Measurements from ENCODE around the gene CDC20B. TPM values are rescaled to one million over a fixed set of nuclear protein-coding genes. Genes with fewer than 3 reads are reported as not detected.

CDC20B gene
- total RNA-seq, 1 experiment from 2014 or later = 0.02 TPM

- DNase-seq = no peak
- H3K27ac ChIP-seq = no peak overlapping the region
- no peaks in the 10 kb centered on the region for H3K4me1 ChIP-seq
- H3K9me3 ChIP-seq (replicated peaks) = no peaks in the 10 kb centered on the region
- H3K27me3 ChIP-seq = no peaks in the 10 kb centered on the region
- H3K4me3 ChIP-seq = peak overlapping the region; percentile 51
- no peaks in the 10 kb centered on the region for H3K36me3 ChIP-seq
Measured at GRCh38 chr5:55175781-55176175, 2.8 kb upstream of the CDC20B start.

- H3K27ac ChIP-seq = no peak overlapping the region
- no peaks in the 10 kb centered on the region for H3K4me1 ChIP-seq
- no peaks in the 10 kb centered on the region for H3K9me3 ChIP-seq (replicated peaks)
- H3K36me3 ChIP-seq = no peaks in the 10 kb centered on the region
- H3K27me3 ChIP-seq = no peaks in the 10 kb centered on the region
- H3K4me3 ChIP-seq = peak overlapping the region; percentile 64
- DNase-seq = no peak
Measured at GRCh38 chr5:55173687-55174230, 782 bp upstream of the CDC20B start.

- no peaks in the 10 kb centered on the region for H3K4me1 ChIP-seq
- DNase-seq = peak; percentile 64 to 91
- no peaks in the 10 kb centered on the region for H3K9me3 ChIP-seq (replicated peaks)
- H3K36me3 ChIP-seq = no peaks in the 10 kb centered on the region
- peak overlapping the region; percentile 64 for H3K4me3 ChIP-seq
- H3K27me3 ChIP-seq = no peaks in the 10 kb centered on the region
- H3K27ac ChIP-seq = no peak overlapping the region
Measured at GRCh38 chr5:55172051-55172899, 702 bp downstream of the CDC20B start.

GRCh38 chr5:55171471-55171870 is 1.5 kb downstream of the CDC20B start:
- Histone ChIP-seq H3K36me3 (no peaks in the 10 kb centered on the region), H3K27ac (no peak overlapping the region), H3K4me3 (no peak overlapping the region), H3K9me3 (replicated peaks) (no peaks in the 10 kb centered on the region), H3K27me3 (no peaks in the 10 kb centered on the region), H3K4me1 (no peaks in the 10 kb centered on the region)
- no peak for DNase-seq

- no peaks in the 10 kb centered on the region for H3K27me3 ChIP-seq
- H3K36me3 ChIP-seq = peaks cover 17% of the 10 kb centered on the region
- H3K4me3 ChIP-seq = no peak overlapping the region
- no peaks in the 10 kb centered on the region for H3K9me3 ChIP-seq (replicated peaks)
- DNase-seq = no peak
- H3K27ac ChIP-seq = no peak overlapping the region
- no peaks in the 10 kb centered on the region for H3K4me1 ChIP-seq
Measured at GRCh38 chr5:55162666-55163065, 10.3 kb downstream of the CDC20B start.

GRCh38 chr5:55160493-55161209 is 12.3 kb downstream of the CDC20B start:
- H3K27me3 ChIP-seq = no peaks in the 10 kb centered on the region

GRCh38 chr5:55159763-55160492 is 13.0 kb downstream of the CDC20B start, which contains the start of gene GPX8:
Gene GPX8, plus strand, starts transcription at chr5:55160171. Its CDS starts 22 bp downstream, at chr5:55160193.
- Histone ChIP-seq H3K27me3 (no peaks in the 10 kb centered on the region), H3K27ac (peak within 1 kb of the TSS; percentile 72), H3K36me3 (peaks cover 10% of the 10 kb centered on the region), H3K4me3 (peak within 1 kb of the TSS; percentile 67), H3K9me3 (replicated peaks) (no peaks in the 10 kb centered on the region), H3K4me1 (no peaks in the 10 kb centered on the region)
- DNase-seq = peak; percentile 70 to 88

More at GRCh38 chr5:55160493-55161209, 12.3 kb downstream of the CDC20B start:
- peak; percentile 74 to 83 for DNase-seq
- Histone ChIP-seq H3K36me3 (peaks cover 17% of the 10 kb centered on the region), H3K27ac (peak overlapping the region; percentile 72), H3K9me3 (replicated peaks) (no peaks in the 10 kb centered on the region), H3K4me1 (no peaks in the 10 kb centered on the region), H3K4me3 (peak overlapping the region; percentile 67)

GRCh38 chr5:55154873-55155272 is 18.1 kb downstream of the CDC20B start:
- Histone ChIP-seq H3K36me3 (no peaks in the 10 kb centered on the region), H3K27ac (no peak overlapping the region), H3K9me3 (replicated peaks) (no peaks in the 10 kb centered on the region), H3K4me3 (no peak overlapping the region), H3K27me3 (no peaks in the 10 kb centered on the region; the same call in 1 of the 2 replicates), H3K4me1 (no peaks in the 10 kb centered on the region)
- DNase-seq = no peak

- Histone ChIP-seq H3K27me3 (no peaks in the 10 kb centered on the region; the same call in 1 of the 2 replicates), H3K27ac (no peak overlapping the region), H3K4me1 (no peaks in the 10 kb centered on the region), H3K36me3 (no peaks in the 10 kb centered on the region), H3K4me3 (no peak overlapping the region), H3K9me3 (replicated peaks) (no peaks in the 10 kb centered on the region)
- no peak for DNase-seq
Measured at GRCh38 chr5:55151923-55152842, 20.8 kb downstream of the CDC20B start.

- H3K27ac ChIP-seq = no peak overlapping the region
- DNase-seq = no peak
- no peak overlapping the region for H3K4me3 ChIP-seq
- H3K4me1 ChIP-seq = no peaks in the 10 kb centered on the region
- no peaks in the 10 kb centered on the region for H3K36me3 ChIP-seq
- no peaks in the 10 kb centered on the region for H3K9me3 ChIP-seq (replicated peaks)
- no peaks in the 10 kb centered on the region; the same call in 1 of the 2 replicates for H3K27me3 ChIP-seq
Measured at GRCh38 chr5:55149308-55149795, 23.6 kb downstream of the CDC20B start.

- Histone ChIP-seq H3K4me3 (no peak overlapping the region), H3K4me1 (no peaks in the 10 kb centered on the region), H3K27me3 (no peaks in the 10 kb centered on the region; the same call in 1 of the 2 replicates), H3K27ac (no peak overlapping the region), H3K9me3 (replicated peaks) (no peaks in the 10 kb centered on the region), H3K36me3 (no peaks in the 10 kb centered on the region)
- DNase-seq = peak; percentile 71 to 92
Measured at GRCh38 chr5:55146543-55147151, 26.3 kb downstream of the CDC20B start.

GRCh38 chr5:55146080-55146479 is 26.9 kb downstream of the CDC20B start:
- no peak overlapping the region for H3K4me3 ChIP-seq
- peak in 1 of 2 experiments; percentile 14 for DNase-seq
- H3K36me3 ChIP-seq = no peaks in the 10 kb centered on the region
- no peaks in the 10 kb centered on the region for H3K4me1 ChIP-seq
- no peaks in the 10 kb centered on the region for H3K9me3 ChIP-seq (replicated peaks)
- H3K27ac ChIP-seq = no peak overlapping the region
- H3K27me3 ChIP-seq = no peaks in the 10 kb centered on the region

GRCh38 chr5:55143624-55144023 is 29.4 kb downstream of the CDC20B start:
- Histone ChIP-seq H3K9me3 (replicated peaks) (no peaks in the 10 kb centered on the region), H3K36me3 (no peaks in the 10 kb centered on the region), H3K4me1 (no peaks in the 10 kb centered on the region), H3K27me3 (no peaks in the 10 kb centered on the region), H3K4me3 (no peak overlapping the region), H3K27ac (no peak overlapping the region)
- no peak for DNase-seq
